Measurements from ENCODE around the gene SNX25.

- no peak for TF ChIP-seq CTCF (conservative IDR thresholded peaks at IDR 0.05 in 1 of 2, IDR thresholded peaks at IDR 0.05 in 1 of 2; ENCODE audit: low read depth in 1 of 2, low read length in 2 of 2)
- TF ChIP-seq EZH2 (IDR thresholded peaks at IDR 0.05; ENCODE audit: low read length, missing control alignments), result no peak
Observed at GRCh38 chr4:185210102-185210981, 944 bp downstream of the SNX25 start.
